ENCODE measurements around the gene TRNT1. TPM values are rescaled to one million over a fixed set of nuclear protein-coding genes. Genes with fewer than 3 reads are reported as not detected.

TRNT1 gene
- total RNA-seq, 1 experiment from 2014 or later, result 21.4 TPM

GRCh38 chr3:3081381-3082233, 45.1 kb upstream of the TRNT1 start:
- Histone ChIP-seq H3K36me3 (ENCODE audit: control insufficient read depth in 1 of 2, insufficient read depth in 2 of 2, low read length in 2 of 2) (no peaks in the 10 kb centered on the region), H3K9me2 (ENCODE audit: insufficient read depth) (no peaks in the 10 kb centered on the region), H3K4me1 (ENCODE audit: control insufficient read depth in 1 of 2, insufficient read depth in 2 of 2, low read length in 2 of 2) (no peaks in the 10 kb centered on the region), H3K9ac (ENCODE audit: low read length) (no peak overlapping the region), H2AFZ (ENCODE audit: low read depth, low read length, poor library complexity, severe bottlenecking) (no peak overlapping the region), H3K27me3 (ENCODE audit: insufficient read depth, low read length) (peaks cover 23% of the 10 kb centered on the region), H3K79me2 (ENCODE audit: insufficient read depth, low read length) (no peaks in the 10 kb centered on the region), H3K9me3 (ENCODE audit: control insufficient read depth in 1 of 2, insufficient read depth in 1 of 2, low read depth in 1 of 2, low read length in 2 of 2) (no peaks in the 10 kb centered on the region), H3K27ac (ENCODE audit: low read depth, low read length) (no peak overlapping the region), H3K4me3 (replicated peaks in 1 of 2; ENCODE audit: low read depth in 1 of 2, low read length in 2 of 2) (no peak overlapping the region), H3K4me2 (ENCODE audit: low read length) (no peak overlapping the region), H4K20me1 (ENCODE audit: insufficient read depth) (no peaks in the 10 kb centered on the region)
- CTCF ChIA-PET, result no interaction called here
- POLR2A ChIA-PET, result no interaction called here
- TF ChIP-seq ZNF274 (IDR thresholded peaks at IDR 0.05; ENCODE audit: low read depth, low read length) (no peak), TCF7L2 (IDR thresholded peaks at IDR 0.05; ENCODE audit: borderline replicate concordance, extremely low read depth, insufficient read depth, insufficient read length) (no peak), RAD21 (IDR thresholded peaks at IDR 0.05; ENCODE audit: low read depth) (no peak), SP1 (IDR thresholded peaks at IDR 0.05; ENCODE audit: low read depth) (no peak), SRF (IDR thresholded peaks at IDR 0.05; ENCODE audit: low read depth) (no peak), ELF1 (IDR thresholded peaks at IDR 0.05; ENCODE audit: borderline replicate concordance, low read depth) (no peak), EGR1 (IDR thresholded peaks at IDR 0.05; ENCODE audit: low read depth) (no peak), ZFX (IDR thresholded peaks at IDR 0.05) (no peak), YY1 (IDR thresholded peaks at IDR 0.05; ENCODE audit: extremely low read depth, insufficient replicate concordance, low read depth, low read length) (no peak), FOSL1 (IDR thresholded peaks at IDR 0.05; ENCODE audit: low read depth) (no peak), CBX3 (IDR thresholded peaks at IDR 0.05; ENCODE audit: low read depth) (no peak), SIN3A (IDR thresholded peaks at IDR 0.05; ENCODE audit: low read depth) (no peak), JUND (IDR thresholded peaks at IDR 0.05) (no peak), POLR2AphosphoS5 (IDR thresholded peaks at IDR 0.05; ENCODE audit: low read depth, low read length) (no peak), MAX (IDR thresholded peaks at IDR 0.05) (no peak), POLR2A (IDR thresholded peaks at IDR 0.05; ENCODE audit: borderline replicate concordance, extremely low read depth, insufficient read depth, insufficient read length) (no peak), EZH2phosphoT487 (IDR thresholded peaks at IDR 0.05; ENCODE audit: borderline replicate concordance) (no peak), CEBPB (IDR thresholded peaks at IDR 0.05; ENCODE audit: low read depth) (no peak)
- TF ChIP-seq, protein P1, sequence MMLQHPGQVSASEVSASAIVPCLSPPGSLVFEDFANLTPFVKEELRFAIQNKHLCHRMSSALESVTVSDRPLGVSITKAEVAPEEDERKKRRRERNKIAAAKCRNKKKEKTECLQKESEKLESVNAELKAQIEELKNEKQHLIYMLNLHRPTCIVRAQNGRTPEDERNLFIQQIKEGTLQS (IDR thresholded peaks at IDR 0.05), result no peak
- TF ChIP-seq, protein P2, sequence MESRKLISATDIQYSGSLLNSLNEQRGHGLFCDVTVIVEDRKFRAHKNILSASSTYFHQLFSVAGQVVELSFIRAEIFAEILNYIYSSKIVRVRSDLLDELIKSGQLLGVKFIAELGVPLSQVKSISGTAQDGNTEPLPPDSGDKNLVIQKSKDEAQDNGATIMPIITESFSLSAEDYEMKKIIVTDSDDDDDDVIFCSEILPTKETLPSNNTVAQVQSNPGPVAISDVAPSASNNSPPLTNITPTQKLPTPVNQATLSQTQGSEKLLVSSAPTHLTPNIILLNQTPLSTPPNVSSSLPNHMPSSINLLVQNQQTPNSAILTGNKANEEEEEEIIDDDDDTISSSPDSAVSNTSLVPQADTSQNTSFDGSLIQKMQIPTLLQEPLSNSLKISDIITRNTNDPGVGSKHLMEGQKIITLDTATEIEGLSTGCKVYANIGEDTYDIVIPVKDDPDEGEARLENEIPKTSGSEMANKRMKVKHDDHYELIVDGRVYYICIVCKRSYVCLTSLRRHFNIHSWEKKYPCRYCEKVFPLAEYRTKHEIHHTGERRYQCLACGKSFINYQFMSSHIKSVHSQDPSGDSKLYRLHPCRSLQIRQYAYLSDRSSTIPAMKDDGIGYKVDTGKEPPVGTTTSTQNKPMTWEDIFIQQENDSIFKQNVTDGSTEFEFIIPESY (IDR thresholded peaks at IDR 0.05; ENCODE audit: extremely low read depth, insufficient replicate concordance, low read length), result no peak
- intact Hi-C loops (cut with micrococcal nuclease), result no loop called here
- ATAC-seq (no peak), DNase-seq (ENCODE audit: low read depth, low spot score) (no peak)
- RAD21 ChIA-PET (ENCODE audit: low non-redundant PET in 1 of 2, low total read pairs in 2 of 2, uncharacterized antibody in 2 of 2, unreplicated experiment in 2 of 2), result no interaction called here
- no TSS peak for BruUV-seq (replicated peaks)
